ENCODE results near the gene KIF21B.

The KIF21B gene

GRCh38 chr1:201066986-201067385 lies 43.5 kb upstream of the KIF21B start:
- no peak for DNase-seq (ENCODE audit: extremely low spot score)
- ChIA-PET CTCF (interaction anchor here (1.2 to 2.0 kb wide), 3 partner anchors 24 to 96 kb away, joined by 3 to 6 read pairs (median 4); no protein-coding TSS in a partner anchor), POLR2A (no interaction called here)
- TF ChIP-seq CTCF (IDR thresholded peaks at IDR 0.05; ENCODE audit: control extremely low read depth, extremely low read depth, low read depth, missing control alignments), result no peak

- DNase-seq (ENCODE audit: extremely low spot score), result no peak
- TF ChIP-seq CTCF (IDR thresholded peaks at IDR 0.05; ENCODE audit: control extremely low read depth, extremely low read depth, low read depth, missing control alignments), result no peak
- ChIA-PET POLR2A (no interaction called here), CTCF (interaction anchor here (1.6 kb wide), 1 partner anchor 94 kb away, joined by 4 read pairs; no protein-coding TSS in a partner anchor)
Measured at GRCh38 chr1:201065686-201066085, 42.2 kb upstream of the KIF21B start.

- ChIA-PET POLR2A (no interaction called here), CTCF (interaction anchor here (0.8 to 1.6 kb wide), 2 partner anchors 10 to 93 kb away, joined by 3 to 4 read pairs; no protein-coding TSS in a partner anchor)
- no peak for TF ChIP-seq CTCF (IDR thresholded peaks at IDR 0.05; ENCODE audit: control extremely low read depth, extremely low read depth, low read depth, missing control alignments)
- DNase-seq (ENCODE audit: extremely low spot score), result no peak
Measured at GRCh38 chr1:201064806-201065205, 41.3 kb upstream of the KIF21B start.

GRCh38 chr1:201063145-201063544 lies 39.6 kb upstream of the KIF21B start:
- CTCF ChIA-PET, result no interaction called here
- DNase-seq (ENCODE audit: extremely low spot score), result no peak
- POLR2A ChIA-PET, result no interaction called here
- no peak for TF ChIP-seq CTCF (IDR thresholded peaks at IDR 0.05; ENCODE audit: control extremely low read depth, extremely low read depth, low read depth, missing control alignments)

- TF ChIP-seq CTCF (IDR thresholded peaks at IDR 0.05; ENCODE audit: control extremely low read depth, extremely low read depth, low read depth, missing control alignments), result no peak
- POLR2A ChIA-PET, result no interaction called here
- CTCF ChIA-PET, result interaction anchor here (0.8 kb wide), 1 partner anchor 440 kb away, joined by 3 read pairs; no protein-coding TSS in a partner anchor
- no peak for DNase-seq (ENCODE audit: extremely low spot score)
Measured at GRCh38 chr1:201062511-201063091, 39.1 kb upstream of the KIF21B start.

GRCh38 chr1:201061886-201062285 lies 38.4 kb upstream of the KIF21B start:
- no peak for TF ChIP-seq CTCF (IDR thresholded peaks at IDR 0.05; ENCODE audit: control extremely low read depth, extremely low read depth, low read depth, missing control alignments)
- CTCF ChIA-PET, result interaction anchor here (0.8 kb wide), 1 partner anchor 440 kb away, joined by 3 read pairs; no protein-coding TSS in a partner anchor
- POLR2A ChIA-PET, result no interaction called here
- no peak for DNase-seq (ENCODE audit: extremely low spot score)

Measured in GM10248 (cell line).